Adrenal gland (tissue), 12 donors: ENCODE measurements around the gene GYG2. TPM values are rescaled to one million over a fixed set of nuclear protein-coding genes. Genes with fewer than 3 reads are reported as not detected.

Experiments used
- DNase-seq, 7 donors: peaks; one replicate each; pipeline ENCODE4 v3.0.0-alpha.2; 2019 to 2020
- H3K27ac ChIP-seq, 5 donors: fragments of 200-600 bp; sonication (generic) in 4 of 5; 1 replicate in 3 of 5; 2 replicates in 2 of 5; pipeline versions ENCODE4 v1.5.1 to v1.8.0; 2016 to 2020; ENCODE audit warnings: mild to moderate bottlenecking in 1 of 5
- H3K27me3 ChIP-seq: fragments of 200-600 bp; 2 replicates; pipeline ENCODE4 v1.8.0; 2021
- H3K36me3 ChIP-seq, 2 donors: fragments of 200-600 bp; replicated peaks in 1 of 2; 1 replicate in 1 of 2; 2 replicates in 1 of 2; pipeline versions ENCODE4 v1.5.1 to v1.8.0; 2018 to 2022
- H3K4me1 ChIP-seq, 2 donors: fragments of 200-600 bp; replicated peaks in 1 of 2; 1 replicate in 1 of 2; 2 replicates in 1 of 2; pipeline versions ENCODE4 v1.5.1 to v1.8.0; 2018 to 2021
- H3K4me3 ChIP-seq, 4 donors: fragments of 200-600 bp; sonication (generic) in 3 of 4; one replicate each; pipeline ENCODE4 v1.5.1; 2016 to 2018
- H3K9me3 ChIP-seq, 3 donors: fragments of 200-600 bp; sonication (generic) in 1 of 3; replicated peaks in 1 of 3; 1 replicate in 2 of 3; 2 replicates in 1 of 3; pipeline versions ENCODE4 v1.5.1 to v1.8.0; 2016 to 2021
- CTCF ChIP-seq, 6 experiments: fragments of 450-650 bp in 4 of 6; fragments of 200-600 bp in 2 of 6; sonication (generic) in 1 of 6; IDR thresholded peaks; 1 replicate in 5 of 6; 2 replicates in 1 of 6; pipeline versions ENCODE4 v1.5.1 to v1.8.0; 2016 to 2021; ENCODE audit warnings: antibody characterized with exemption in 6 of 6, mild to moderate bottlenecking in 2 of 6, moderate library complexity in 1 of 6
- POLR2A ChIP-seq, 2 donors: fragments of 450-650 bp; IDR thresholded peaks; one replicate each; pipeline ENCODE4 v1.6.1; 2017; ENCODE audit warnings: antibody characterized with exemption in 2 of 2, mild to moderate bottlenecking in 2 of 2, moderate library complexity in 1 of 2
- WGBS, 4 donors: extraction: QIAGEN DNeasy Blood & Tissue Kit in 2 of 4; methylation state at CpG; one replicate each; pipeline versions ENCODE4 v1.1.5 to v1.1.7; 2013 to 2017; 5-methylcytosine and 5-hydroxymethylcytosine counted together
- intact Hi-C, 2 donors: fragments of 100-400 bp; cut with DNase I; formaldehyde crosslinking; loops; one replicate each; pipeline versions ENCODE4 v1.14.1 to v1.15.0; 2022 to 2023
- polyA plus RNA-seq, 3 donors: library from polyadenylated mRNA; stranded (reverse); fragments of 200-250 nt in 2 of 3; fragments of 350-450 nt in 1 of 3; fragmentation: Illumina TruSeq in 1 of 3; extraction: RNeasy Lipid Tissue Mini Kit (QIAGEN cat#74804) in 1 of 3; gene quantifications; one replicate each; pipeline ENCODE4 v1.2.3, GENCODE V29; 2013 to 2014
- total RNA-seq, 9 donors: library from RNA; depleted of rRNA in 4 of 9; stranded (reverse); fragments of >200 nt in 4 of 9; fragments of 120-200 nt in 1 of 9; fragmentation: NEBNext Ultra II Directional in 1 of 9; extraction: Animal tissue kit (Norgen Biotek cat#: 25700) in 1 of 9; gene quantifications; one replicate each; pipeline versions ENCODE4 v1.1.0 to v1.2.4, GENCODE V29; 2013 to 2023
- donor health status: healthy with polysubstance abuse.
- donor health status: Bipolar disorder and iron deficiency.
- donor health status: DM: yes; HTN: yes; CAD: no.
- donor health status: DM: no; HTN: no; CAD: no.
- donor health status: DM: no; HTN: no; CAD: no.
- donor health status: DM: yes; HTN: yes; CAD: no.

Gene GYG2
- total and polyA plus RNA-seq, 12 donors: 0.26 to 13.4 (median 2.3) TPM

DNA sequence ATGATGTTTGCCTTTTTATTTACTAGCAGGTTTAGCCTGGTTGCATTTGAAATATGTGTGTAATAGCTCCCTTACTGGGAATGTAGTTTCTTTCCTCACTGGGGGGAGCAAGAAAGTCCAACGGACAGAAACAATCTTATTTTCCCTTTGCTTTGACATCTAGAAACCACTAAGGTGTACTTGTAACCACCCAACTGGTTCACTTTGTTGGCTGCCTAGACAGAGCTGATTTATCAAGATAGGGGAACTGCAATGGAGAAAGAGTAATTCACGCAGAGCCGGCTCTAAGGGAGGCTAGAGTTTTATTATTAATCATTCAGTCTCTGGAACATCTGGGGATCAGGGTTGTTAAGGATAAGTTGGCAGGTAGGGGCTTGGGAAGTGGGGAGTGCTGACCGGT lies 46.6 kb upstream of the GYG2 start:
- intact Hi-C loops: no loop called here
- 48 to 59% (median 54%) methylated on average over 3 to 4 of the region's 4 CpGs for WGBS, 4 donors

DNA sequence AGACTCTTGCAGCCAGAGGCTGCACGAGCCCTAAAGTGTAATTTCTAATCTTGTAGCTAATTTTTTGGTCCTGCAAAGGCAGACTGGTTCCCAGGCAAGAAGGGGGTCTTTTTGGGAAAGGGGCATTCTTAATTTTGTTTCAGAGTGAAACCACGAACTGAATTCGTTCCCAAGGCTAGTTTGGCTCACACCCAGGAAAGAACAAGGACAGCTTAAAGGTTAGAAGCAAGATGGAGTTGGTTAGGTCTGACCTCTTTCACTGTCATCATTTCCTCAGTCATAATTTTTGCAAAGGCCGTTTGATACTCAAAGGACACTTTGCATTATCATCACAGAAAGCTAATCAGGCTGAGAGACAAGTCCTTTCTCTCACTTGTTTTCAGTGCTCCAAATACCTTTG lies 46.0 kb upstream of the GYG2 start:
- Histone ChIP-seq H3K9me3 (no peaks in the 10 kb centered on the region), H3K36me3 (no peaks in the 10 kb centered on the region), H3K27me3 (no peaks in the 10 kb centered on the region), H3K4me1 (no peaks in the 10 kb centered on the region), H3K4me3 (no peak overlapping the region), H3K27ac (no peak overlapping the region)
- TF ChIP-seq CTCF (IDR thresholded peaks at IDR 0.05) (no peak), POLR2A (IDR thresholded peaks at IDR 0.05) (no peak)
- 39 to 58% (median 54%) methylated on average over 4 of the region's 4 CpGs; no CpG with 5 or more reads in 1 of the 4 donors for WGBS, 4 donors
- DNase-seq: no peak
- intact Hi-C loops: no loop called here

More for the DNA sequence above, 46.6 kb upstream of the GYG2 start:
- Histone ChIP-seq H3K27me3 (no peaks in the 10 kb centered on the region), H3K27ac (no peak overlapping the region), H3K9me3 (no peaks in the 10 kb centered on the region), H3K36me3 (no peaks in the 10 kb centered on the region), H3K4me3 (no peak overlapping the region), H3K4me1 (no peaks in the 10 kb centered on the region)
- DNase-seq: no peak
- TF ChIP-seq POLR2A (IDR thresholded peaks at IDR 0.05) (no peak), CTCF (IDR thresholded peaks at IDR 0.05) (no peak)

GRCh38 chrX:2784026-2784425 lies 44.7 kb upstream of the GYG2 start:
- Histone ChIP-seq H3K9me3 (no peaks in the 10 kb centered on the region), H3K36me3 (no peaks in the 10 kb centered on the region), H3K27ac (no peak overlapping the region), H3K27me3 (no peaks in the 10 kb centered on the region), H3K4me3 (no peak overlapping the region), H3K4me1 (no peaks in the 10 kb centered on the region)
- intact Hi-C loops: no loop called here
- WGBS, 4 donors: 78 to 84% (median 80%) methylated on average over 2 to 6 of the region's 6 CpGs
- TF ChIP-seq POLR2A (IDR thresholded peaks at IDR 0.05) (no peak), CTCF (IDR thresholded peaks at IDR 0.05) (no peak)
- DNase-seq: no peak

GRCh38 chrX:2785538-2785937 lies 43.2 kb upstream of the GYG2 start:
- Histone ChIP-seq H3K27me3 (no peaks in the 10 kb centered on the region), H3K9me3 (no peaks in the 10 kb centered on the region), H3K4me3 (no peak overlapping the region), H3K4me1 (no peaks in the 10 kb centered on the region), H3K27ac (no peak overlapping the region), H3K36me3 (no peaks in the 10 kb centered on the region)
- 74 to 79% (median 76%) methylated on average over 4 of the region's 4 CpGs for WGBS, 4 donors
- intact Hi-C loops: no loop called here
- DNase-seq: no peak
- TF ChIP-seq CTCF (IDR thresholded peaks at IDR 0.05): no peak
- no peak for TF ChIP-seq POLR2A (IDR thresholded peaks at IDR 0.05)
